ENCODE data around the gene DEDD. TPM values are rescaled to one million over a fixed set of nuclear protein-coding genes. Genes with fewer than 3 reads are reported as not detected.

DEDD gene
- total RNA-seq, 1 donor from 2014 or later = 46.9 TPM

GRCh38 chr1:161076410-161076809, 56.1 kb downstream of the DEDD start:
- DNase-seq (ENCODE audit: low spot score, unreplicated experiment) = no peak
- Mint-ChIP-seq H3K4me1 (ENCODE audit: low read depth) (peaks cover 7% of the 10 kb centered on the region), H3K4me3 (ENCODE audit: low read depth) (no peak overlapping the region), H3K9me3 (ENCODE audit: low read depth) (no peaks in the 10 kb centered on the region), H3K27ac (no peak overlapping the region), H3K36me3 (ENCODE audit: insufficient read depth) (no peaks in the 10 kb centered on the region), H3K27me3 (no peaks in the 10 kb centered on the region)
- TF ChIP-seq CTCF (IDR thresholded peaks at IDR 0.05; ENCODE audit: unreplicated experiment) = no peak

GRCh38 chr1:161074676-161075368, 57.6 kb downstream of the DEDD start:
- Mint-ChIP-seq H3K9me3 (ENCODE audit: low read depth) (no peaks in the 10 kb centered on the region), H3K27me3 (no peaks in the 10 kb centered on the region), H3K36me3 (ENCODE audit: insufficient read depth) (no peaks in the 10 kb centered on the region), H3K4me1 (ENCODE audit: low read depth) (peaks cover 7% of the 10 kb centered on the region), H3K4me3 (ENCODE audit: low read depth) (no peak overlapping the region), H3K27ac (no peak overlapping the region)
- no peak for TF ChIP-seq CTCF (IDR thresholded peaks at IDR 0.05; ENCODE audit: unreplicated experiment)
- no peak for DNase-seq (ENCODE audit: low spot score, unreplicated experiment)

GRCh38 chr1:161073474-161074121, 58.9 kb downstream of the DEDD start:
- H3K27ac Mint-ChIP-seq = peak overlapping the region; percentile 45
- TF ChIP-seq CTCF (IDR thresholded peaks at IDR 0.05; ENCODE audit: unreplicated experiment) = no peak
- no peak for DNase-seq (ENCODE audit: low spot score, unreplicated experiment)
- H3K4me3 Mint-ChIP-seq (ENCODE audit: low read depth) = no peak overlapping the region
- no peaks in the 10 kb centered on the region for H3K9me3 Mint-ChIP-seq (ENCODE audit: low read depth)
- H3K4me1 Mint-ChIP-seq (ENCODE audit: low read depth) = peaks cover 7% of the 10 kb centered on the region
- no peaks in the 10 kb centered on the region for H3K27me3 Mint-ChIP-seq
- no peaks in the 10 kb centered on the region for H3K36me3 Mint-ChIP-seq (ENCODE audit: insufficient read depth)

- Mint-ChIP-seq H3K27me3 (no peaks in the 10 kb centered on the region), H3K4me3 (ENCODE audit: low read depth) (no peak overlapping the region), H3K27ac (peak overlapping the region; percentile 45), H3K36me3 (ENCODE audit: insufficient read depth) (no peaks in the 10 kb centered on the region), H3K9me3 (ENCODE audit: low read depth) (no peaks in the 10 kb centered on the region), H3K4me1 (ENCODE audit: low read depth) (peaks cover 7% of the 10 kb centered on the region)
- TF ChIP-seq CTCF (IDR thresholded peaks at IDR 0.05; ENCODE audit: unreplicated experiment) = no peak
- no peak for DNase-seq (ENCODE audit: low spot score, unreplicated experiment)
These were observed 59.6 kb downstream of the DEDD start for GRCh38 chr1:161072751-161073449.

GRCh38 chr1:161071886-161072371, 60.5 kb downstream of the DEDD start:
- DNase-seq (ENCODE audit: low spot score, unreplicated experiment) = peak; percentile 41
- H3K4me1 Mint-ChIP-seq (ENCODE audit: low read depth) = peaks cover 7% of the 10 kb centered on the region
- H3K4me3 Mint-ChIP-seq (ENCODE audit: low read depth) = no peak overlapping the region
- peaks cover 5% of the 10 kb centered on the region for H3K27me3 Mint-ChIP-seq
- H3K9me3 Mint-ChIP-seq (ENCODE audit: low read depth) = no peaks in the 10 kb centered on the region
- peak overlapping the region; percentile 86 for H3K27ac Mint-ChIP-seq
- H3K36me3 Mint-ChIP-seq (ENCODE audit: insufficient read depth) = no peaks in the 10 kb centered on the region
- TF ChIP-seq CTCF (IDR thresholded peaks at IDR 0.05; ENCODE audit: unreplicated experiment) = peak; percentile 78
